K562 (cell line): ENCODE data around the gene EIF3K. TPM values are rescaled to one million over a fixed set of nuclear protein-coding genes. Genes with fewer than 3 reads are reported as not detected.
A peak's percentile ranks its signal among the peaks of the same experiment; 100 is the strongest.

Experiments
- FOXJ3 ChIP-seq: sonication (generic); formaldehyde crosslinking; IDR thresholded peaks from 2 replicates; pipeline ENCODE4 v1.4.0; 2020; ENCODE audit warnings: mild to moderate bottlenecking, missing genetic modification reagents
- GABPB1 ChIP-seq: sonication (generic); formaldehyde crosslinking; IDR thresholded peaks from 2 replicates; pipeline ENCODE4 v1.8.0; 2022; ENCODE audit warnings: mild to moderate bottlenecking, missing genetic modification reagents
- HDAC1 ChIP-seq, 2 experiments: fragments of 450-650 bp; IDR thresholded peaks; 2 replicates each; pipeline ENCODE4 v1.6.1; 2016 to 2017; ENCODE audit warnings: inconsistent platforms in 1 of 2, mild to moderate bottlenecking in 1 of 2, moderate library complexity in 1 of 2
- HDAC8 ChIP-seq: fragments of 450-650 bp; IDR thresholded peaks from 2 replicates; pipeline ENCODE4 v1.6.1; 2016; ENCODE audit warnings: mild to moderate bottlenecking, missing genetic modification characterization, moderate library complexity, missing compliant biosample characterization
- IFI16 ChIP-seq: fragments of 250-450 bp; sonication (Bioruptor Pico); IDR thresholded peaks from 2 replicates; pipeline ENCODE4 v2.1.2; 2022; ENCODE audit warnings: mild to moderate bottlenecking, inconsistent platforms
- KDM2B ChIP-seq: fragments of 250-450 bp; sonication (Bioruptor Pico); IDR thresholded peaks from 2 replicates; pipeline ENCODE4 v1.8.0; 2021; ENCODE audit warnings: mild to moderate bottlenecking, moderate library complexity
- MECOM ChIP-seq: fragments of 250-450 bp; sonication (Bioruptor Pico); IDR thresholded peaks from 2 replicates; pipeline ENCODE4 v1.8.0; 2022; ENCODE audit warnings: inconsistent platforms
- MLLT1 ChIP-seq, 2 experiments: fragments of 450-650 bp; IDR thresholded peaks; 2 replicates each; pipeline ENCODE4 v1.6.1; 2016
- NEUROD1 ChIP-seq: fragments of 150-350 bp; IDR thresholded peaks from 2 replicates; pipeline ENCODE4 v1.6.1; 2014; ENCODE audit warnings: borderline replicate concordance, low read length, low read depth; ENCODE audit not compliant: partially characterized antibody
- NFXL1 ChIP-seq: fragments of 450-650 bp; formaldehyde crosslinking; IDR thresholded peaks from 2 replicates; pipeline ENCODE4 v1.4.0; 2021; ENCODE audit warnings: mild to moderate bottlenecking
- NR2C2 ChIP-seq, 2 experiments: fragments of 200-800 bp in 1 of 2; sonication (Bioruptor generic) in 1 of 2; sonication (generic) in 1 of 2; formaldehyde crosslinking in 1 of 2; IDR thresholded peaks; 2 replicates each; pipeline versions ENCODE4 v1.6.1 to v1.8.0; 2016 to 2022; ENCODE audit warnings: mild to moderate bottlenecking in 1 of 2, missing compliant biosample characterization in 1 of 2, missing genetic modification characterization in 1 of 2, missing genetic modification reagents in 1 of 2
- SMARCC2 ChIP-seq: fragments of 450-650 bp; IDR thresholded peaks from 2 replicates; pipeline ENCODE4 v1.6.1; 2017; ENCODE audit warnings: antibody characterized with exemption, moderate library complexity, mild to moderate bottlenecking, low read depth
- SREBF2 ChIP-seq: sonication (generic); formaldehyde crosslinking; IDR thresholded peaks from 2 replicates; pipeline ENCODE4 v1.4.0; 2020; ENCODE audit warnings: mild to moderate bottlenecking, missing genetic modification reagents
- TCFL5 ChIP-seq: fragments of 250-450 bp; sonication (Bioruptor Pico); conservative IDR thresholded peaks from 2 replicates; pipeline ENCODE4 v1.6.1; 2021; ENCODE audit warnings: mild to moderate bottlenecking, moderate library complexity, matching md5 sums
- polyA plus RNA-seq, 8 experiments: library from polyadenylated mRNA; depleted of rRNA in 4 of 8; stranded (reverse) in 5 of 8; unstranded in 3 of 8; fragments of >200 nt; fragmentation: Nextera tagmentation in 2 of 8; fragmentation: Illumina TruSeq in 1 of 8; extraction: Ambion mirVana in 2 of 8; extraction: Trizol in 1 of 8; gene quantifications; 2 replicates each; pipeline versions ENCODE4 v1.2.1 to v1.2.3, GENCODE V29; 2011 to 2014; ENCODE audit warnings: inconsistent platforms in 1 of 8, missing spikeins in 1 of 8
- total RNA-seq, 7 experiments: library from RNA; depleted of rRNA in 6 of 7; stranded (reverse); fragments of >200 nt in 6 of 7; fragmentation: Illumina TruSeq in 2 of 7; extraction: Trizol in 2 of 7; gene quantifications; 2 replicates each; pipeline versions ENCODE4 v1.2.1 to v1.2.3, GENCODE V29; 2011 to 2021; ENCODE audit warnings: low replicate concordance in 1 of 7
- TF ChIP-seq, protein P1 (sequence below): fragments of 200-400 bp; formaldehyde crosslinking; IDR thresholded peaks from 2 replicates; pipeline ENCODE4 v1.6.1; 2017; ENCODE audit warnings: mild to moderate bottlenecking, low read depth, low read length, moderate library complexity
- TF ChIP-seq, protein P2 (sequence below): fragments of 450-650 bp; IDR thresholded peaks from 2 replicates; pipeline ENCODE4 v1.6.1; 2016; ENCODE audit warnings: mild to moderate bottlenecking
- TF ChIP-seq, protein P3 (sequence below): fragments of 250-450 bp; sonication (Bioruptor Pico); IDR thresholded peaks from 2 replicates; pipeline ENCODE4 v1.4.0; 2020; ENCODE audit warnings: mild to moderate bottlenecking

The EIF3K gene
- total and polyA plus RNA-seq, 9 of the 15 experiments (the other 6 are each of a cell fraction or from before 2014, with no cell fraction given): 387 to 1,827 (median 733) TPM

DNA sequence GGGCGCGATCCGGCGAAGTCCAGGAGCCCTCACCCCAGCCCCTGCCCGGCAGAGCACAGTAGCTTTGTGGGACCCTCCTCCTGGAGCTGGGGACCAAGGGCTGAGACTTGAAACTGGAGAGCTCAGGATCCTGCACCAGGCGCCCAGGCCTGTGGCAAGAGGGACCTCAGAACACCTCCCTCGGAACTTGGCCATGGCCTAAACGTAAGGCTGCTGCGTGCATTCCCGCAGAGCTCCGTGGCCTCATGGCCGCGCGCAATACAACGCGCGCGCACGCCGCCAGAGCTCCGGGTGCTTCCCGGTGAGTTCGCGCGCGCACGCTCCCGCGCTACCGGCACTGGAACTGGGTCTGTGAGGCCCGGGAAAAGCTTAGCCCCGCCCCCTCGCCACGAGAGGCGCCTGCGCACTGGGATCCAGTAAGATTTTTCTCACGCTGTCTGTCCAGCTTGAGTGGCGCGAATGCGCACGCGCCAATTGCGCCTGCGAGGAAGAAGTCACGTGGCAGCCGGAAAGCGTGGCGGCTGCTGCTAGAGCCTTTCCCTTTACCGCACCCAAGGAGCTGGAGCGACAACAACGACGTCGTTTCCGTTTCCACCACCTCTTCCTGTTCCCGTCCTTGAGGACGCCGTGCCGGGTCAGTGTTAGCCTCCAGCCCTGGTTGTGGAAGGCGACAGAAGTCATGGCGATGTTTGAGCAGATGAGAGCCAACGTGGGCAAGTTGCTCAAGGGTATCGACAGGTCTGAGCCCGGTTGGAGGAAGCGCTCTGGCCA, at the start of gene EIF3K (continued):
- no peak for TF ChIP-seq MLLT1 (IDR thresholded peaks at IDR 0.05)
- TF ChIP-seq IFI16 (CRISPR knock-in tag): no peak
- TF ChIP-seq, protein P1, sequence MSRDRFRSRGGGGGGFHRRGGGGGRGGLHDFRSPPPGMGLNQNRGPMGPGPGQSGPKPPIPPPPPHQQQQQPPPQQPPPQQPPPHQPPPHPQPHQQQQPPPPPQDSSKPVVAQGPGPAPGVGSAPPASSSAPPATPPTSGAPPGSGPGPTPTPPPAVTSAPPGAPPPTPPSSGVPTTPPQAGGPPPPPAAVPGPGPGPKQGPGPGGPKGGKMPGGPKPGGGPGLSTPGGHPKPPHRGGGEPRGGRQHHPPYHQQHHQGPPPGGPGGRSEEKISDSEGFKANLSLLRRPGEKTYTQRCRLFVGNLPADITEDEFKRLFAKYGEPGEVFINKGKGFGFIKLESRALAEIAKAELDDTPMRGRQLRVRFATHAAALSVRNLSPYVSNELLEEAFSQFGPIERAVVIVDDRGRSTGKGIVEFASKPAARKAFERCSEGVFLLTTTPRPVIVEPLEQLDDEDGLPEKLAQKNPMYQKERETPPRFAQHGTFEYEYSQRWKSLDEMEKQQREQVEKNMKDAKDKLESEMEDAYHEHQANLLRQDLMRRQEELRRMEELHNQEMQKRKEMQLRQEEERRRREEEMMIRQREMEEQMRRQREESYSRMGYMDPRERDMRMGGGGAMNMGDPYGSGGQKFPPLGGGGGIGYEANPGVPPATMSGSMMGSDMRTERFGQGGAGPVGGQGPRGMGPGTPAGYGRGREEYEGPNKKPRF: no peak
- no peak for TF ChIP-seq SREBF2
- TF ChIP-seq, protein P2, sequence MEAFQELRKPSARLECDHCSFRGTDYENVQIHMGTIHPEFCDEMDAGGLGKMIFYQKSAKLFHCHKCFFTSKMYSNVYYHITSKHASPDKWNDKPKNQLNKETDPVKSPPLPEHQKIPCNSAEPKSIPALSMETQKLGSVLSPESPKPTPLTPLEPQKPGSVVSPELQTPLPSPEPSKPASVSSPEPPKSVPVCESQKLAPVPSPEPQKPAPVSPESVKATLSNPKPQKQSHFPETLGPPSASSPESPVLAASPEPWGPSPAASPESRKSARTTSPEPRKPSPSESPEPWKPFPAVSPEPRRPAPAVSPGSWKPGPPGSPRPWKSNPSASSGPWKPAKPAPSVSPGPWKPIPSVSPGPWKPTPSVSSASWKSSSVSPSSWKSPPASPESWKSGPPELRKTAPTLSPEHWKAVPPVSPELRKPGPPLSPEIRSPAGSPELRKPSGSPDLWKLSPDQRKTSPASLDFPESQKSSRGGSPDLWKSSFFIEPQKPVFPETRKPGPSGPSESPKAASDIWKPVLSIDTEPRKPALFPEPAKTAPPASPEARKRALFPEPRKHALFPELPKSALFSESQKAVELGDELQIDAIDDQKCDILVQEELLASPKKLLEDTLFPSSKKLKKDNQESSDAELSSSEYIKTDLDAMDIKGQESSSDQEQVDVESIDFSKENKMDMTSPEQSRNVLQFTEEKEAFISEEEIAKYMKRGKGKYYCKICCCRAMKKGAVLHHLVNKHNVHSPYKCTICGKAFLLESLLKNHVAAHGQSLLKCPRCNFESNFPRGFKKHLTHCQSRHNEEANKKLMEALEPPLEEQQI: no peak
- no peak for TF ChIP-seq TCFL5 (CRISPR knock-in tag)
- TF ChIP-seq HDAC8 (tag): no peak
- TF ChIP-seq NFXL1: no peak
- TF ChIP-seq HDAC1 (IDR thresholded peaks at IDR 0.05): peak in 1 of 2 experiments; percentile 98; a peak in 2 of 4 replicates
- TF ChIP-seq, protein P3, sequence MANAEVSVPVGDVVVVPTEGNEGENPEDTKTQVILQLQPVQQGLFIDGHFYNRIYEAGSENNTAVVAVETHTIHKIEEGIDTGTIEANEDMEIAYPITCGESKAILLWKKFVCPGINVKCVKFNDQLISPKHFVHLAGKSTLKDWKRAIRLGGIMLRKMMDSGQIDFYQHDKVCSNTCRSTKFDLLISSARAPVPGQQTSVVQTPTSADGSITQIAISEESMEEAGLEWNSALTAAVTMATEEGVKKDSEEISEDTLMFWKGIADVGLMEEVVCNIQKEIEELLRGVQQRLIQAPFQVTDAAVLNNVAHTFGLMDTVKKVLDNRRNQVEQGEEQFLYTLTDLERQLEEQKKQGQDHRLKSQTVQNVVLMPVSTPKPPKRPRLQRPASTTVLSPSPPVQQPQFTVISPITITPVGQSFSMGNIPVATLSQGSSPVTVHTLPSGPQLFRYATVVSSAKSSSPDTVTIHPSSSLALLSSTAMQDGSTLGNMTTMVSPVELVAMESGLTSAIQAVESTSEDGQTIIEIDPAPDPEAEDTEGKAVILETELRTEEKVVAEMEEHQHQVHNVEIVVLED (CRISPR knock-in tag): 0 out of 2 replicates have a peak, but pooled peaks have one; percentile 41
- no peak for TF ChIP-seq KDM2B
- TF ChIP-seq NEUROD1: peak; percentile 9
- TF ChIP-seq NR2C2 (CRISPR knock-in tag; IDR thresholded peaks at IDR 0.05): 0 out of 2 replicates have a peak, but pooled peaks have one; percentile 65
- TF ChIP-seq NR2C2 (tag; IDR thresholded peaks at IDR 0.05): 0 out of 2 replicates have a peak, but pooled peaks have one; percentile 18
- peak; percentile 89 for TF ChIP-seq GABPB1 (CRISPR knock-in tag)
- no peak for TF ChIP-seq MECOM (CRISPR knock-in tag)
- TF ChIP-seq FOXJ3: no peak
- no peak for TF ChIP-seq SMARCC2
